Testis (tissue), 2 donors: ENCODE data around the gene COL6A1.

Experiments
- CTCF ChIP-seq, 3 experiments: fragments of 450-650 bp in 2 of 3; fragments of 200-600 bp in 1 of 3; sonication (generic) in 1 of 3; IDR thresholded peaks; one replicate each; pipeline ENCODE4 v1.5.1; 2016 to 2019; ENCODE audit warnings: antibody characterized with exemption in 3 of 3, mild to moderate bottlenecking in 2 of 3, moderate library complexity in 1 of 3
- POLR2A ChIP-seq: fragments of 450-650 bp; IDR thresholded peaks from one replicate; pipeline ENCODE4 v1.6.1; 2017; ENCODE audit warnings: antibody characterized with exemption, mild to moderate bottlenecking, moderate library complexity

GRCh38 chr21:45999581-46000181 is 18.1 kb downstream of the COL6A1 start:
- TF ChIP-seq CTCF (IDR thresholded peaks at IDR 0.05) (no peak), POLR2A (no peak)
